Measurements from ENCODE around the gene PRKN.
"Not testable (repeated sequence)": the region's sequence is repeated elsewhere in the genome, so short reads cannot be mapped to it uniquely, and the experiment has no call there.

PRKN gene

DNA sequence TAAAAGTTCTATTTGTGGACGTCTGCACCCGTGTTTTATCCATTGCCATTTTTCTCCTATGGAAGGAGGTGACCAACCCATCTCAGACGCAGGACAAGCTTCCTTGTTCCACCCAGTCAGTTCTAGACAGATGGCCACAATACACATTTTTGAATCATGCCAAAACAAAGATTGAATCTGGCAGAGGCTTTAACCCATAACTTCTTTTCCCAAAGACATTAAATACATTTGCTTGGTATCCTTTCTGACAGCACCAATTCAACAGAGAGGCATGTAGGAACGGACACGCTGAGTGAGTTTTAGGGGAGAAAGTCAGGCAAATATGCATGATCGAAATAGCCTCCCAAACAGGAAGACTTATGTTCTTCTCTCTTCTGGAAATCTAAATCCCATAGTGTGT is 901.1 kb downstream of the PRKN start:
- H3K9me3 ChIP-seq (ENCODE audit: control insufficient read depth, insufficient read depth, low read depth, low read length), result no peaks in the 10 kb centered on the region
- H3K27ac ChIP-seq (ENCODE audit: extremely low read depth, low read depth, low read length), result no peak overlapping the region
- ChIA-PET POLR2A (no interaction called here), CTCF (interaction anchor here (1.3 kb wide), 1 partner anchor 433 kb away, joined by 3 read pairs; no protein-coding TSS in a partner anchor)
- H3K36me3 ChIP-seq (ENCODE audit: control insufficient read depth in 2 of 2, insufficient read depth in 1 of 2, low read length in 2 of 2), result no peaks in the 10 kb centered on the region
- H3K4me1 ChIP-seq (ENCODE audit: control insufficient read depth, insufficient read depth, low read length), result no peaks in the 10 kb centered on the region
- no peak for TF ChIP-seq ZNF114 (tag by site-specific recombination; IDR thresholded peaks at IDR 0.05)
- no peak for TF ChIP-seq ZBTB20 (tag by site-specific recombination; IDR thresholded peaks at IDR 0.05)
- no peak for TF ChIP-seq ZSCAN23 (tag by site-specific recombination; IDR thresholded peaks at IDR 0.05)
- TF ChIP-seq ZNF585B (tag by site-specific recombination; IDR thresholded peaks at IDR 0.05), result no peak
- TF ChIP-seq ZBTB26 (tag by site-specific recombination; optimal IDR thresholded peaks at IDR 0.05), result no peak
- no peak for TF ChIP-seq ZNF701 (tag by site-specific recombination; IDR thresholded peaks at IDR 0.05)
- TF ChIP-seq, protein P1, sequence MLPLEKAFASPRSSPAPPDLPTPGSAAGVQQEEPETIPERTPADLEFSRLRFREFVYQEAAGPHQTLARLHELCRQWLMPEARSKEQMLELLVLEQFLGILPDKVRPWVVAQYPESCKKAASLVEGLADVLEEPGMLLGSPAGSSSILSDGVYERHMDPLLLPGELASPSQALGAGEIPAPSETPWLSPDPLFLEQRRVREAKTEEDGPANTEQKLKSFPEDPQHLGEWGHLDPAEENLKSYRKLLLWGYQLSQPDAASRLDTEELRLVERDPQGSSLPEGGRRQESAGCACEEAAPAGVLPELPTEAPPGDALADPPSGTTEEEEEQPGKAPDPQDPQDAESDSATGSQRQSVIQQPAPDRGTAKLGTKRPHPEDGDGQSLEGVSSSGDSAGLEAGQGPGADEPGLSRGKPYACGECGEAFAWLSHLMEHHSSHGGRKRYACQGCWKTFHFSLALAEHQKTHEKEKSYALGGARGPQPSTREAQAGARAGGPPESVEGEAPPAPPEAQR (tag by site-specific recombination; IDR thresholded peaks at IDR 0.05), result no peak
- TF ChIP-seq OSR2 (tag by site-specific recombination; IDR thresholded peaks at IDR 0.05), result no peak
- TF ChIP-seq SP3 (tag by site-specific recombination; IDR thresholded peaks at IDR 0.05), result no peak
- no peak for TF ChIP-seq MEIS1 (CRISPR knock-in tag; IDR thresholded peaks at IDR 0.05; ENCODE audit: borderline replicate concordance)
- TF ChIP-seq ZNF560 (tag by site-specific recombination; IDR thresholded peaks at IDR 0.05; ENCODE audit: borderline replicate concordance), result no peak
- no peak for TF ChIP-seq ZNF266 (tag by site-specific recombination; IDR thresholded peaks at IDR 0.05; ENCODE audit: low read depth)
- no peak overlapping the region for H3K4me3 ChIP-seq (ENCODE audit: low read depth, low read length)

DNA sequence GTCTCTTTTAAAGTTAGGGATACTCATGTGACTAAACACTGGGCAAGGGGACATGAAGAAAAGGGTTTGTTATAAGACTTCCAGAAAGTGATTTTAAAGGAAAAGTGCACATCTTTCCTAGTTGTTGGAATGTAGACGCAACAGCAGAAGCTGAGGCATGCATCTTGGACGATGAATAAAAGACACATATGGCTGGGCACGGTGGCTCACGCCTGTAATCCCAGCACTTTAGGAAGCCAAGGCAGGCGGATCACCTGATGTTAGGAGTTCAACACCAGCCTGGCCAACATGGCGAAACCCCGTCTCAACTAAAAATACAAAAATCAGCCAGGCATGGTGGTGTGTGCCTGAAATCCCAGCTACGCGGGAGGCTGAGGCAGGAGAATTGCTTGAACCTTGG is 905.4 kb downstream of the PRKN start:
- H3K27ac ChIP-seq (ENCODE audit: extremely low read depth, low read depth, low read length); H3K9me3 ChIP-seq (ENCODE audit: control insufficient read depth, insufficient read depth, low read depth, low read length); H3K4me1 ChIP-seq (ENCODE audit: control insufficient read depth, insufficient read depth, low read length); H3K4me3 ChIP-seq (ENCODE audit: low read depth, low read length); POLR2A ChIA-PET; CTCF ChIA-PET; H3K36me3 ChIP-seq (ENCODE audit: control insufficient read depth in 2 of 2, insufficient read depth in 1 of 2, low read length in 2 of 2): not testable (repeated sequence)

- POLR2A ChIA-PET, result interaction anchor here (0.7 kb wide), 1 partner anchor 148 kb away, joined by 3 read pairs; no protein-coding TSS in a partner anchor
- CTCF ChIA-PET, result interaction anchor here (0.6 kb wide), 1 partner anchor 412 kb away, joined by 3 read pairs; no protein-coding TSS in a partner anchor
These were observed 909.7 kb downstream of the PRKN start for GRCh38 chr6:161817881-161818280.

More at GRCh38 chr6:161817881-161818280, 909.7 kb downstream of the PRKN start:
- no peak for TF ChIP-seq ZNF664 (tag by site-specific recombination; IDR thresholded peaks at IDR 0.05)
- no peak for TF ChIP-seq ZNF311 (tag by site-specific recombination; IDR thresholded peaks at IDR 0.05; ENCODE audit: borderline replicate concordance)
- TF ChIP-seq OVOL3 (tag by site-specific recombination; IDR thresholded peaks at IDR 0.05), result no peak
- TF ChIP-seq, protein P2, sequence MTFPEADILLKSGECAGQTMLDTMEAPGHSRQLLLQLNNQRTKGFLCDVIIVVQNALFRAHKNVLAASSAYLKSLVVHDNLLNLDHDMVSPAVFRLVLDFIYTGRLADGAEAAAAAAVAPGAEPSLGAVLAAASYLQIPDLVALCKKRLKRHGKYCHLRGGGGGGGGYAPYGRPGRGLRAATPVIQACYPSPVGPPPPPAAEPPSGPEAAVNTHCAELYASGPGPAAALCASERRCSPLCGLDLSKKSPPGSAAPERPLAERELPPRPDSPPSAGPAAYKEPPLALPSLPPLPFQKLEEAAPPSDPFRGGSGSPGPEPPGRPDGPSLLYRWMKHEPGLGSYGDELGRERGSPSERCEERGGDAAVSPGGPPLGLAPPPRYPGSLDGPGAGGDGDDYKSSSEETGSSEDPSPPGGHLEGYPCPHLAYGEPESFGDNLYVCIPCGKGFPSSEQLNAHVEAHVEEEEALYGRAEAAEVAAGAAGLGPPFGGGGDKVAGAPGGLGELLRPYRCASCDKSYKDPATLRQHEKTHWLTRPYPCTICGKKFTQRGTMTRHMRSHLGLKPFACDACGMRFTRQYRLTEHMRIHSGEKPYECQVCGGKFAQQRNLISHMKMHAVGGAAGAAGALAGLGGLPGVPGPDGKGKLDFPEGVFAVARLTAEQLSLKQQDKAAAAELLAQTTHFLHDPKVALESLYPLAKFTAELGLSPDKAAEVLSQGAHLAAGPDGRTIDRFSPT (tag by site-specific recombination; IDR thresholded peaks at IDR 0.05), result no peak
- TF ChIP-seq KLF17 (tag by site-specific recombination; IDR thresholded peaks at IDR 0.05), result no peak
- TF ChIP-seq ZNF558 (tag by site-specific recombination; IDR thresholded peaks at IDR 0.05), result no peak
- no peak for TF ChIP-seq ZNF626 (tag by site-specific recombination; IDR thresholded peaks at IDR 0.05)
- TF ChIP-seq ZNF514 (tag by site-specific recombination; IDR thresholded peaks at IDR 0.05), result no peak
- TF ChIP-seq, protein P3, sequence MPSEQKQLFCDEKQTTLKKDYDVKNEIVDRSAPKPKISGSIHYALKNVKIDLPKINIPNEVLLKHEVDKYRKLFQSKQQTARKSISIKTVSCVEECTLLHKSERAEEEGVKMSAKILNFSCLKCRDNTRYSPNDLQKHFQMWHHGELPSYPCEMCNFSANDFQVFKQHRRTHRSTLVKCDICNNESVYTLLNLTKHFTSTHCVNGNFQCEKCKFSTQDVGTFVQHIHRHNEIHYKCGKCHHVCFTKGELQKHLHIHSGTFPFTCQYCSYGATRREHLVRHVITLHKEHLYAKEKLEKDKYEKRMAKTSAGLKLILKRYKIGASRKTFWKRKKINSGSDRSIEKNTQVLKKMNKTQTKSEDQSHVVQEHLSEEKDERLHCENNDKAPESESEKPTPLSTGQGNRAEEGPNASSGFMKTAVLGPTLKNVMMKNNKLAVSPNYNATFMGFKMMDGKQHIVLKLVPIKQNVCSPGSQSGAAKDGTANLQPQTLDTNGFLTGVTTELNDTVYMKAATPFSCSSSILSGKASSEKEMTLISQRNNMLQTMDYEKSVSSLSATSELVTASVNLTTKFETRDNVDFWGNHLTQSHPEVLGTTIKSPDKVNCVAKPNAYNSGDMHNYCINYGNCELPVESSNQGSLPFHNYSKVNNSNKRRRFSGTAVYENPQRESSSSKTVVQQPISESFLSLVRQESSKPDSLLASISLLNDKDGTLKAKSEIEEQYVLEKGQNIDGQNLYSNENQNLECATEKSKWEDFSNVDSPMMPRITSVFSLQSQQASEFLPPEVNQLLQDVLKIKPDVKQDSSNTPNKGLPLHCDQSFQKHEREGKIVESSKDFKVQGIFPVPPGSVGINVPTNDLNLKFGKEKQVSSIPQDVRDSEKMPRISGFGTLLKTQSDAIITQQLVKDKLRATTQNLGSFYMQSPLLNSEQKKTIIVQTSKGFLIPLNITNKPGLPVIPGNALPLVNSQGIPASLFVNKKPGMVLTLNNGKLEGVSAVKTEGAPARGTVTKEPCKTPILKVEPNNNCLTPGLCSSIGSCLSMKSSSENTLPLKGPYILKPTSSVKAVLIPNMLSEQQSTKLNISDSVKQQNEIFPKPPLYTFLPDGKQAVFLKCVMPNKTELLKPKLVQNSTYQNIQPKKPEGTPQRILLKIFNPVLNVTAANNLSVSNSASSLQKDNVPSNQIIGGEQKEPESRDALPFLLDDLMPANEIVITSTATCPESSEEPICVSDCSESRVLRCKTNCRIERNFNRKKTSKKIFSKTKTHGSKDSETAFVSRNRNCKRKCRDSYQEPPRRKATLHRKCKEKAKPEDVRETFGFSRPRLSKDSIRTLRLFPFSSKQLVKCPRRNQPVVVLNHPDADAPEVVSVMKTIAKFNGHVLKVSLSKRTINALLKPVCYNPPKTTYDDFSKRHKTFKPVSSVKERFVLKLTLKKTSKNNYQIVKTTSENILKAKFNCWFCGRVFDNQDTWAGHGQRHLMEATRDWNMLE (tag by site-specific recombination; conservative IDR thresholded peaks at IDR 0.05; ENCODE audit: low read depth), result no peak
- no peak overlapping the region for H3K4me3 ChIP-seq (ENCODE audit: low read depth, low read length)
- H3K27ac ChIP-seq (ENCODE audit: extremely low read depth, low read depth, low read length), result no peak overlapping the region
- H3K9me3 ChIP-seq (ENCODE audit: control insufficient read depth, insufficient read depth, low read depth, low read length), result no peaks in the 10 kb centered on the region
- no peaks in the 10 kb centered on the region for H3K4me1 ChIP-seq (ENCODE audit: control insufficient read depth, insufficient read depth, low read length)
- no peaks in the 10 kb centered on the region for H3K36me3 ChIP-seq (ENCODE audit: control insufficient read depth in 2 of 2, insufficient read depth in 1 of 2, low read length in 2 of 2)
